Heart left ventricle (tissue), 13 donors: ENCODE measurements around the gene KPNA6.

Experiments
- CTCF ChIP-seq, 12 donors: fragments of 200-600 bp; sonication (generic) in 4 of 12; IDR thresholded peaks; one replicate each; pipeline versions ENCODE4 v1.5.0 to v1.8.0; 2018 to 2022; ENCODE audit warnings: antibody characterized with exemption in 12 of 12, mild to moderate bottlenecking in 5 of 12
- POLR2A ChIP-seq, 2 donors: fragments of 450-650 bp; IDR thresholded peaks; one replicate each; pipeline ENCODE4 v1.6.1; 2017; ENCODE audit warnings: antibody characterized with exemption in 2 of 2, mild to moderate bottlenecking in 2 of 2, moderate library complexity in 2 of 2
- donor health status: ischemic (EF 13 %, LVEDD 7.1; RV severe dilation, severe dysfunction).
- donor health status: DM: no; HTN: yes; CAD: no.
- donor health status: DM: no; HTN: no; CAD: no.
- donor health status: ischemic (EF 25% LVEDD 6.9; RV normal size, moderate dysfunction).
- donor health status: ischemic (EF 25% LVEDD 5.7; RV mildly dilated, moderate dysfunction).
- donor health status: ischemic (EF 35%, LVEDD 5.7; RV mildly dilated, moderate dysfunction).
- donor health status: nonischemic (EF 11% LVEDD 7.7; RV severe dilation, severe dysfunction).
- donor health status: DM: yes; HTN: yes; CAD: no.
- donor health status: PGD.
- donor health status: ischemic (EF 29% LVEDD 5.4; RV normal size, mild dysfunction).
- donor health status: nonischemic (EF 23%, LVEDD 6.1; RV moderate dilation, normal function).

- TF ChIP-seq CTCF (IDR thresholded peaks at IDR 0.05), result no peak
- TF ChIP-seq POLR2A (IDR thresholded peaks at IDR 0.05), result no peak
Measured at GRCh38 chr1:32071758-32072621, 35.9 kb upstream of the KPNA6 start.
